IMR-90 (cell line): ENCODE data around the gene IDH3A. TPM values are rescaled to one million over a fixed set of nuclear protein-coding genes. Genes with fewer than 3 reads are reported as not detected.

Experiments
- ATAC-seq: fragments of 200-7000 bp; cut with Tn5 transposase; 2 replicates; pipeline ENCODE4 v1.9.1; 2020; ENCODE audit warnings: low read depth, mild to moderate bottlenecking, moderate library complexity
- BruUV-seq: library from RNA; stranded (reverse); fragments of 400-500 nt; replicated peaks from 2 replicates; lab custom pipeline; 2021; lab: Mats Ljungman, UMichigan
- CTCF ChIA-PET: fragments of 300-600 bp; formaldehyde crosslinking; extraction: SDS; loops from one replicate; lab custom pipeline; 2021; ENCODE audit warnings: antibody characterized with exemption; lab: Yijun Ruan, JAX
- POLR2A ChIA-PET: fragments of 300-600 bp; sonication (Branson Sonifier 250); formaldehyde crosslinking; loops from one replicate; lab custom pipeline; 2022; ENCODE audit warnings: antibody characterized with exemption; ENCODE audit not compliant: unreplicated experiment; lab: Charles Lee
- DNase-seq: peaks from one replicate; pipeline ENCODE4 v3.0.0; 2013
- H2AFZ ChIP-seq: replicated peaks from 2 replicates; pipeline ENCODE3; 2013; ENCODE audit warnings: low read length, mild to moderate bottlenecking; ENCODE audit not compliant: poor library complexity
- H2AK5ac ChIP-seq: 2 replicates; pipeline ENCODE4 v1.6.1; 2013; ENCODE audit warnings: low read depth, low read length, inconsistent platforms
- H2AK9ac ChIP-seq: replicated peaks from 2 replicates; pipeline ENCODE3; 2013; ENCODE audit warnings: mild to moderate bottlenecking, low read depth, low read length, moderate library complexity; ENCODE audit not compliant: poor library complexity
- H2BK120ac ChIP-seq: 2 replicates; pipeline ENCODE4 v1.6.1; 2013; ENCODE audit warnings: low read depth, low read length, inconsistent platforms
- H2BK15ac ChIP-seq: 3 replicates; pipeline ENCODE4 v1.6.1; 2013; ENCODE audit warnings: low read depth, low read length, inconsistent platforms
- H2BK20ac ChIP-seq: 2 replicates; pipeline ENCODE4 v1.6.1; 2013; ENCODE audit warnings: low read depth, mild to moderate bottlenecking, inconsistent platforms, low read length, moderate library complexity
- H2BK5ac ChIP-seq: 2 replicates; pipeline ENCODE4 v1.6.1; 2013; ENCODE audit warnings: mild to moderate bottlenecking, low read depth, low read length, inconsistent platforms; ENCODE audit not compliant: poor library complexity, severe bottlenecking
- H3K14ac ChIP-seq: replicated peaks from 2 replicates; pipeline ENCODE4 v1.6.1; 2013; ENCODE audit warnings: low read depth, low read length, inconsistent platforms
- H3K18ac ChIP-seq: 2 replicates; pipeline ENCODE4 v1.6.1; 2013; ENCODE audit warnings: low read depth, low read length, control low read depth
- H3K23ac ChIP-seq: 2 replicates; pipeline ENCODE4 v1.6.1; 2013; ENCODE audit warnings: low read depth, low read length, inconsistent platforms
- H3K27ac ChIP-seq: 2 replicates; pipeline ENCODE4 v1.5.1; 2013; ENCODE audit warnings: mild to moderate bottlenecking, control low read depth, low read length; ENCODE audit not compliant: insufficient read depth
- H3K27me3 ChIP-seq: 2 replicates; pipeline ENCODE4 v1.6.1; 2013; ENCODE audit warnings: low read length; ENCODE audit not compliant: control insufficient read depth, insufficient read depth
- H3K36me3 ChIP-seq: 2 replicates; pipeline ENCODE4 v1.6.1; 2013; ENCODE audit warnings: low read length, mixed read lengths; ENCODE audit not compliant: control insufficient read depth, insufficient read depth
- H3K4ac ChIP-seq: 2 replicates; pipeline ENCODE4 v1.6.1; 2013; ENCODE audit warnings: low read depth, low read length, inconsistent platforms
- H3K4me1 ChIP-seq: 2 replicates; pipeline ENCODE4 v1.6.1; 2013; ENCODE audit warnings: low read length, mixed read lengths; ENCODE audit not compliant: control insufficient read depth, insufficient read depth
- H3K4me2 ChIP-seq: 2 replicates; pipeline ENCODE4 v1.6.1; 2013; ENCODE audit warnings: low read depth, mild to moderate bottlenecking, control low read depth, low read length, moderate library complexity
- H3K4me3 ChIP-seq: 2 replicates; pipeline ENCODE4 v1.5.1; 2013; ENCODE audit warnings: low read depth, mild to moderate bottlenecking, control low read depth, low read length, moderate library complexity; ENCODE audit not compliant: insufficient read depth
- H3K56ac ChIP-seq: 2 replicates; pipeline ENCODE4 v1.6.1; 2013; ENCODE audit warnings: low read length, inconsistent platforms; ENCODE audit not compliant: insufficient read depth; ENCODE audit errors: extremely low read depth
- H3K79me1 ChIP-seq, 2 experiments: 2 replicates each; pipeline ENCODE4 v1.6.1; 2013; ENCODE audit warnings: low read length in 2 of 2, inconsistent platforms in 1 of 2, low read depth in 1 of 2
- H3K9ac ChIP-seq: 2 replicates; pipeline ENCODE4 v1.6.1; 2013; ENCODE audit warnings: low read depth, low read length, control low read depth
- H3K9me1 ChIP-seq: 2 replicates; pipeline ENCODE4 v1.6.1; 2013; ENCODE audit warnings: low read length, inconsistent platforms; ENCODE audit not compliant: insufficient read depth
- H3K9me3 ChIP-seq: 2 replicates; pipeline ENCODE4 v1.6.1; 2013; ENCODE audit warnings: low read length; ENCODE audit not compliant: control insufficient read depth, insufficient read depth
- H4K20me1 ChIP-seq: 2 replicates; pipeline ENCODE4 v1.6.1; 2013; ENCODE audit warnings: low read length, inconsistent platforms; ENCODE audit not compliant: insufficient read depth
- H4K5ac ChIP-seq: 2 replicates; pipeline ENCODE4 v1.6.1; 2013; ENCODE audit warnings: mild to moderate bottlenecking, low read depth, low read length, control low read depth
- H4K8ac ChIP-seq, 2 experiments: 2 replicates each; pipeline ENCODE4 v1.6.1; 2013; ENCODE audit warnings: low read depth in 2 of 2, low read length in 2 of 2, control low read depth in 1 of 2, inconsistent platforms in 1 of 2
- H4K91ac ChIP-seq: 2 replicates; pipeline ENCODE4 v1.6.1; 2013; ENCODE audit warnings: low read depth, low read length, inconsistent platforms; ENCODE audit not compliant: insufficient read depth
- BHLHE40 ChIP-seq: fragments of 150-350 bp; IDR thresholded peaks from 2 replicates; pipeline ENCODE4 v1.6.1; 2016; ENCODE audit warnings: mild to moderate bottlenecking, low read depth, low read length
- CEBPB ChIP-seq: IDR thresholded peaks from 2 replicates; pipeline ENCODE4 v1.6.1; 2012; ENCODE audit warnings: low read depth, low read length, improper control_type of control experiment
- ELK1 ChIP-seq: fragments of 150-350 bp; IDR thresholded peaks from 2 replicates; pipeline ENCODE4 v1.6.1; 2016; ENCODE audit warnings: low read depth, mild to moderate bottlenecking, low read length, moderate library complexity, borderline replicate concordance
- FOS ChIP-seq: fragments of 150-350 bp; IDR thresholded peaks from 2 replicates; pipeline ENCODE4 v1.6.1; 2016; ENCODE audit warnings: low read depth, low read length
- POLR2A ChIP-seq: IDR thresholded peaks from 2 replicates; pipeline ENCODE4 v1.6.1; 2012; ENCODE audit warnings: mild to moderate bottlenecking, low read depth, low read length
- RFX5 ChIP-seq: IDR thresholded peaks from 2 replicates; pipeline ENCODE4 v1.8.0; 2012; ENCODE audit warnings: low read depth, mild to moderate bottlenecking, low read length, moderate library complexity
- SMC3 ChIP-seq: fragments of 150-350 bp; IDR thresholded peaks from 2 replicates; pipeline ENCODE4 v1.6.1; 2016; ENCODE audit warnings: low read depth, mild to moderate bottlenecking, antibody characterized with exemption, low read length, moderate library complexity
- WGBS, 2 experiments: methylation state at CpG; one replicate each; pipeline versions ENCODE4 v1.1.5 to v1.1.7; 2013; ENCODE audit warnings: missing lambda C conversion rate in 2 of 2; ENCODE audit not compliant: insufficient read length in 1 of 2; ENCODE audit errors: extremely low coverage in 2 of 2; 5-methylcytosine and 5-hydroxymethylcytosine counted together
- dilution Hi-C: fragments of 300-500 bp; cut with HindIII; formaldehyde crosslinking; loops from one replicate; pipeline ENCODE4 v1.14.3; 2018; ENCODE audit warnings: low sequenced_read_pairs; ENCODE audit not compliant: unreplicated experiment
- in situ Hi-C: fragments of 300-500 bp; cut with MboI; formaldehyde crosslinking; loops from 3 replicates; pipeline ENCODE4 v1.14.3; 2019; ENCODE audit warnings: low sequenced_read_pairs, inconsistent platforms, mixed read lengths
- intact Hi-C: fragments of 100-400 bp; cut with micrococcal nuclease; formaldehyde crosslinking; loops from 2 replicates; pipeline ENCODE4 v1.10.0; 2022
- polyA plus RNA-seq, 3 experiments: library from polyadenylated mRNA; depleted of rRNA; stranded (reverse); fragments of >200 nt; gene quantifications; 2 replicates each; pipeline ENCODE4 v1.2.3, GENCODE V29; 2012; ENCODE audit warnings: low replicate concordance in 1 of 3
- total RNA-seq: library from RNA; depleted of rRNA; stranded (reverse); fragments of >200 nt; gene quantifications from 2 replicates; pipeline ENCODE4 v1.2.3, GENCODE V29; 2012

Gene IDH3A
- total and polyA plus RNA-seq, 2 of the 4 experiments (the other 2 are of a cell fraction): 34.5 to 47.7 TPM

DNA sequence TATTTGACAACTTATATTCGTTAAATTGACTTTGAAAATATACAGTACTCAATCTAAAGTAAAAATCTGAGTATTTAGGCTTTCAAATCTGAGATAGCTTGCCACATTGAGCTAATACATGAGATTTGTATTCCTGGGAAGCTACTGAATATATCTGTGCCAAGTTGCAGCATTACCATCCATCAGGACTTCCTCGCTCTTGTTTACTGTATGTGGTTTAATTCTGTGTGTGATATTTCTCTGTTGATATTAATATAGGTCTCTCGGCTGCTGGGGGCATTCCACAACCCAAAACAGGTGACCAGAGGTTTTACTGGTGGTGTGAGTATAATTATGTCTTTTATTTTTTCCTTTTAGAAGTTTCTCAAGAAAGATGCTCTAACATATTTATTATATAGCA lies 5.8 kb downstream of the IDH3A start:
- no peak overlapping the region for H3K4me2 ChIP-seq
- H2BK20ac ChIP-seq: no peak overlapping the region
- ChIA-PET POLR2A (no interaction called here), CTCF (interaction anchor here (1.1 kb wide), 1 partner anchor 288 kb away, joined by 5 read pairs; no protein-coding TSS in a partner anchor)
- WGBS, 2 experiments: no CpG with 5 or more reads among the region's 3 CpGs
- no peak overlapping the region for H2BK120ac ChIP-seq
- in situ Hi-C loops (no loop called here), dilution Hi-C loops (no loop called here), intact Hi-C loops (no loop called here)
- H3K9me3 ChIP-seq: no peaks in the 10 kb centered on the region
- DNase-seq (no peak), ATAC-seq (no peak)
- H4K20me1 ChIP-seq: peaks cover 6% of the 10 kb centered on the region; the same call in 1 of the 2 replicates
- BruUV-seq: no TSS peak
- H2AFZ ChIP-seq: no peak overlapping the region
- no peak overlapping the region for H2AK5ac ChIP-seq
- H3K4me3 ChIP-seq: no peak overlapping the region
- no peak overlapping the region for H3K14ac ChIP-seq
- H3K79me1 ChIP-seq: peaks cover 13 to 34% of the 10 kb centered on the region in 2 experiments
- H4K91ac ChIP-seq: no peak overlapping the region
- H2AK9ac ChIP-seq: no peak overlapping the region
- H3K36me3 ChIP-seq: peaks cover 8% of the 10 kb centered on the region
- H3K4ac ChIP-seq: no peak overlapping the region
- H3K9me1 ChIP-seq: no peaks in the 10 kb centered on the region; the same call in none of the 2 replicates
- no peak overlapping the region for H3K56ac ChIP-seq
- no peak overlapping the region for H3K9ac ChIP-seq
- TF ChIP-seq CEBPB: no peak
- no peak for TF ChIP-seq RFX5
- no peak for TF ChIP-seq FOS
- no peak for TF ChIP-seq BHLHE40
- no peak for TF ChIP-seq ELK1
- TF ChIP-seq SMC3: no peak
- TF ChIP-seq POLR2A: no peak
- H3K27me3 ChIP-seq: no peaks in the 10 kb centered on the region
- no peak overlapping the region for H3K27ac ChIP-seq
- no peak overlapping the region for H4K8ac ChIP-seq
- H2BK5ac ChIP-seq: no peak overlapping the region
- no peak overlapping the region for H3K18ac ChIP-seq
- no peak overlapping the region for H4K5ac ChIP-seq
- no peak overlapping the region for H3K23ac ChIP-seq
- H3K4me1 ChIP-seq: peaks cover 2% of the 10 kb centered on the region
- no peak overlapping the region for H2BK15ac ChIP-seq
